H9 (cell line): ENCODE results near the gene CCND3. TPM values are rescaled to one million over a fixed set of nuclear protein-coding genes. Genes with fewer than 3 reads are reported as not detected.
A peak's percentile ranks its signal among the peaks of the same experiment; 100 is the strongest.

Source experiments
- DNase-seq: peaks from one replicate; pipeline ENCODE4 v3.0.0-alpha.2; 2017
- H2AFZ ChIP-seq: one replicate; pipeline ENCODE4 v1.6.1; 2013; ENCODE audit warnings: mild to moderate bottlenecking, low read length, control low read depth, moderate library complexity
- H2AK5ac ChIP-seq: 2 replicates; pipeline ENCODE4 v1.6.1; 2013; ENCODE audit warnings: low read length, control low read depth, mixed read lengths; ENCODE audit not compliant: insufficient read length
- H2BK120ac ChIP-seq: one replicate; pipeline ENCODE4 v1.6.1; 2013; ENCODE audit warnings: low read depth, mild to moderate bottlenecking, low read length, control low read depth, inconsistent platforms; ENCODE audit not compliant: poor library complexity, severe bottlenecking
- H2BK12ac ChIP-seq: 2 replicates; pipeline ENCODE4 v1.6.1; 2013; ENCODE audit warnings: low read length, control low read depth, mixed read lengths, low read depth; ENCODE audit not compliant: insufficient read length
- H2BK15ac ChIP-seq: 2 replicates; pipeline ENCODE4 v1.6.1; 2013; ENCODE audit warnings: low read depth, low read length, control low read depth
- H2BK20ac ChIP-seq: one replicate; pipeline ENCODE4 v1.6.1; 2013; ENCODE audit warnings: low read depth, mild to moderate bottlenecking, low read length, control low read depth, inconsistent platforms; ENCODE audit not compliant: poor library complexity, severe bottlenecking
- H2BK5ac ChIP-seq: 2 replicates; pipeline ENCODE4 v1.6.1; 2013; ENCODE audit warnings: low read length, control low read depth, mixed read lengths; ENCODE audit not compliant: insufficient read length
- H3K14ac ChIP-seq: 2 replicates; pipeline ENCODE4 v1.6.1; 2013; ENCODE audit warnings: low read length, control low read depth; ENCODE audit not compliant: insufficient read depth
- H3K18ac ChIP-seq: 2 replicates; pipeline ENCODE4 v1.6.1; 2013; ENCODE audit warnings: low read depth, mild to moderate bottlenecking, mixed read lengths, low read length, control low read depth; ENCODE audit not compliant: insufficient read length
- H3K23ac ChIP-seq: 2 replicates; pipeline ENCODE4 v1.6.1; 2013; ENCODE audit warnings: low read length, control low read depth, mixed read lengths, low read depth; ENCODE audit not compliant: insufficient read length
- H3K23me2 ChIP-seq: 2 replicates; pipeline ENCODE4 v1.6.1; 2013; ENCODE audit warnings: low read depth, mild to moderate bottlenecking, mixed read lengths, low read length, control low read depth; ENCODE audit not compliant: insufficient read length, poor library complexity, severe bottlenecking
- H3K27ac ChIP-seq: 2 replicates; pipeline ENCODE4 v1.5.1; 2013; ENCODE audit warnings: low read length, control low read depth, mixed read lengths, low read depth; ENCODE audit not compliant: insufficient read length
- H3K27me3 ChIP-seq: 2 replicates; pipeline ENCODE4 v1.6.1; 2013; ENCODE audit warnings: low read length, control low read depth, inconsistent platforms; ENCODE audit not compliant: insufficient read depth
- H3K4ac ChIP-seq: 2 replicates; pipeline ENCODE4 v1.6.1; 2013; ENCODE audit warnings: low read depth, mild to moderate bottlenecking, control low read depth, inconsistent platforms, low read length, moderate library complexity
- H3K4me1 ChIP-seq: 2 replicates; pipeline ENCODE4 v1.6.1; 2013; ENCODE audit warnings: low read length, control low read depth, inconsistent platforms; ENCODE audit not compliant: insufficient read depth
- H3K4me2 ChIP-seq: 2 replicates; pipeline ENCODE4 v1.6.1; 2013; ENCODE audit warnings: low read length, control low read depth, mixed read lengths; ENCODE audit not compliant: insufficient read length, insufficient read depth
- H3K56ac ChIP-seq: 2 replicates; pipeline ENCODE4 v1.6.1; 2013; ENCODE audit warnings: low read depth, mild to moderate bottlenecking, mixed read lengths, low read length, control low read depth; ENCODE audit not compliant: insufficient read length
- H3K79me1 ChIP-seq: 2 replicates; pipeline ENCODE4 v1.6.1; 2013; ENCODE audit warnings: low read depth, mild to moderate bottlenecking, moderate library complexity, low read length, control low read depth, inconsistent platforms; ENCODE audit not compliant: insufficient read depth, poor library complexity, severe bottlenecking
- H3K79me2 ChIP-seq: 2 replicates; pipeline ENCODE4 v1.6.1; 2013; ENCODE audit warnings: low read length, control low read depth, inconsistent platforms; ENCODE audit not compliant: insufficient read depth
- H3K9ac ChIP-seq: 2 replicates; pipeline ENCODE4 v1.6.1; 2013; ENCODE audit warnings: low read length, control low read depth, mixed read lengths; ENCODE audit not compliant: insufficient read length; ENCODE audit errors: extremely low read depth
- H3K9me3 ChIP-seq: one replicate; pipeline ENCODE4 v1.6.1; 2013; ENCODE audit warnings: low read depth, low read length, inconsistent platforms; ENCODE audit not compliant: control insufficient read depth
- H3T11ph ChIP-seq: one replicate; pipeline ENCODE4 v1.6.1; 2013; ENCODE audit warnings: mild to moderate bottlenecking, low read length, control low read depth, inconsistent platforms
- H4K20me1 ChIP-seq: one replicate; pipeline ENCODE4 v1.6.1; 2013; ENCODE audit not compliant: control insufficient read depth, insufficient read length, insufficient read depth
- H4K5ac ChIP-seq: 2 replicates; pipeline ENCODE4 v1.6.1; 2013; ENCODE audit warnings: low read depth, mild to moderate bottlenecking, mixed read lengths, low read length, control low read depth; ENCODE audit not compliant: insufficient read length
- H4K8ac ChIP-seq: replicated peaks from 2 replicates; pipeline ENCODE4 v1.6.1; 2013; ENCODE audit warnings: low read length, control low read depth, mixed read lengths, low read depth; ENCODE audit not compliant: insufficient read length
- H4K91ac ChIP-seq: 2 replicates; pipeline ENCODE4 v1.6.1; 2013; ENCODE audit warnings: low read depth, mild to moderate bottlenecking, moderate library complexity, mixed read lengths, low read length, control low read depth; ENCODE audit not compliant: insufficient read length
- H3K27ac Mint-ChIP-seq, 3 experiments: 2 replicates in 2 of 3; 3 replicates in 1 of 3; pipeline ENCODE4 v1.8.0; 2020 to 2021; ENCODE audit warnings: mixed read lengths in 3 of 3, mild to moderate bottlenecking in 1 of 3, moderate library complexity in 1 of 3
- H3K27me3 Mint-ChIP-seq: 2 replicates; pipeline ENCODE4 v1.8.0; 2021; ENCODE audit warnings: low read depth, mild to moderate bottlenecking, moderate library complexity, mixed read lengths
- H3K36me3 Mint-ChIP-seq, 3 experiments: 2 replicates in 2 of 3; 3 replicates in 1 of 3; pipeline ENCODE4 v1.8.0; 2020 to 2021; ENCODE audit warnings: low read depth in 3 of 3, mixed read lengths in 3 of 3; ENCODE audit not compliant: insufficient read depth in 1 of 3
- H3K4me1 Mint-ChIP-seq, 2 experiments: 2 replicates each; pipeline ENCODE4 v1.8.0; 2020; ENCODE audit warnings: mixed read lengths in 2 of 2
- H3K4me3 Mint-ChIP-seq, 2 experiments: 2 replicates in 1 of 2; 3 replicates in 1 of 2; pipeline ENCODE4 v1.8.0; 2020 to 2021; ENCODE audit warnings: mild to moderate bottlenecking in 2 of 2, mixed read lengths in 2 of 2, moderate library complexity in 1 of 2
- H3K9me3 Mint-ChIP-seq, 2 experiments: 2 replicates in 1 of 2; 3 replicates in 1 of 2; pipeline ENCODE4 v1.8.0; 2020; ENCODE audit warnings: mild to moderate bottlenecking in 2 of 2, mixed read lengths in 2 of 2, moderate library complexity in 1 of 2
- WGBS: extraction: QIAGEN DNeasy Blood & Tissue Kit; methylation state at CpG from one replicate; pipeline ENCODE4 v1.1.7; 2013; ENCODE audit warnings: missing lambda C conversion rate, low lambda C conversion rate, mixed read lengths; ENCODE audit not compliant: insufficient read length; ENCODE audit errors: extremely low coverage; 5-methylcytosine and 5-hydroxymethylcytosine counted together
- total RNA-seq: library from RNA; stranded (reverse); gene quantifications from 2 replicates; pipeline ENCODE4 v1.2.1, GENCODE V29; 2021
- TF ChIP-seq, protein P1 (sequence below): fragments of 200-600 bp; sonication (generic); conservative IDR thresholded peaks from 3 replicates; pipeline ENCODE4 v1.8.0; 2021; ENCODE audit warnings: antibody characterized with exemption, mild to moderate bottlenecking

The CCND3 gene
- total RNA-seq, 1 experiment from 2014 or later: 24.2 TPM

- Histone ChIP-seq H3T11ph (no peak overlapping the region), H3K27ac (no peak overlapping the region), H2AK5ac (no peak overlapping the region), H3K18ac (no peak overlapping the region), H3K14ac (no peak overlapping the region), H3K9me3 (no peaks in the 10 kb centered on the region), H3K79me2 (no peaks in the 10 kb centered on the region; the same call in 1 of the 2 replicates), H3K56ac (no peak overlapping the region), H4K91ac (no peak overlapping the region), H3K23me2 (no peaks in the 10 kb centered on the region), H4K8ac (no peak overlapping the region), H2BK120ac (no peak overlapping the region), H2AFZ (no peak overlapping the region), H3K4me2 (no peak overlapping the region), H3K4me1 (no peaks in the 10 kb centered on the region; the same call in 1 of the 2 replicates), H4K5ac (no peak overlapping the region), H3K9ac (no peak overlapping the region), H2BK20ac (no peak overlapping the region), H3K27me3 (no peaks in the 10 kb centered on the region), H4K20me1 (no peaks in the 10 kb centered on the region), H3K23ac (no peak overlapping the region), H2BK12ac (no peak overlapping the region), H2BK5ac (no peak overlapping the region), H3K4ac (no peak overlapping the region), H3K79me1 (peaks cover 3% of the 10 kb centered on the region), H2BK15ac (no peak overlapping the region)
- TF ChIP-seq, protein P1, sequence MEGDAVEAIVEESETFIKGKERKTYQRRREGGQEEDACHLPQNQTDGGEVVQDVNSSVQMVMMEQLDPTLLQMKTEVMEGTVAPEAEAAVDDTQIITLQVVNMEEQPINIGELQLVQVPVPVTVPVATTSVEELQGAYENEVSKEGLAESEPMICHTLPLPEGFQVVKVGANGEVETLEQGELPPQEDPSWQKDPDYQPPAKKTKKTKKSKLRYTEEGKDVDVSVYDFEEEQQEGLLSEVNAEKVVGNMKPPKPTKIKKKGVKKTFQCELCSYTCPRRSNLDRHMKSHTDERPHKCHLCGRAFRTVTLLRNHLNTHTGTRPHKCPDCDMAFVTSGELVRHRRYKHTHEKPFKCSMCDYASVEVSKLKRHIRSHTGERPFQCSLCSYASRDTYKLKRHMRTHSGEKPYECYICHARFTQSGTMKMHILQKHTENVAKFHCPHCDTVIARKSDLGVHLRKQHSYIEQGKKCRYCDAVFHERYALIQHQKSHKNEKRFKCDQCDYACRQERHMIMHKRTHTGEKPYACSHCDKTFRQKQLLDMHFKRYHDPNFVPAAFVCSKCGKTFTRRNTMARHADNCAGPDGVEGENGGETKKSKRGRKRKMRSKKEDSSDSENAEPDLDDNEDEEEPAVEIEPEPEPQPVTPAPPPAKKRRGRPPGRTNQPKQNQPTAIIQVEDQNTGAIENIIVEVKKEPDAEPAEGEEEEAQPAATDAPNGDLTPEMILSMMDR: no peak
- H3K4me3 Mint-ChIP-seq: peak overlapping the region in 1 of 2 experiments; percentile 41; a peak in 1 of 5 replicates
- H3K27me3 Mint-ChIP-seq: no peaks in the 10 kb centered on the region
- H3K27ac Mint-ChIP-seq: peak overlapping the region in 2 of 3 experiments; percentile 92 to 95; a peak in 4 of 7 replicates
- WGBS: no CpG with 5 or more reads among the region's 4 CpGs
- peaks cover 0 to 11% (median 7%) of the 10 kb centered on the region in 3 experiments; a peak in 3 of 7 replicates for H3K36me3 Mint-ChIP-seq
- H3K9me3 Mint-ChIP-seq: no peaks in the 10 kb centered on the region
- DNase-seq: no peak
- peaks cover 17 to 19% of the 10 kb centered on the region in 2 experiments for H3K4me1 Mint-ChIP-seq
These were observed 54.3 kb downstream of the CCND3 start for GRCh38 chr6:41887331-41887751.
